ENCODE data around the gene KRI1. TPM values are rescaled to one million over a fixed set of nuclear protein-coding genes. Genes with fewer than 3 reads are reported as not detected.
A peak's percentile ranks its signal among the peaks of the same experiment; 100 is the strongest.

KRI1 gene
- total and polyA plus RNA-seq, 9 donors, result 12.3 to 28.9 (median 23.6) TPM

DNA sequence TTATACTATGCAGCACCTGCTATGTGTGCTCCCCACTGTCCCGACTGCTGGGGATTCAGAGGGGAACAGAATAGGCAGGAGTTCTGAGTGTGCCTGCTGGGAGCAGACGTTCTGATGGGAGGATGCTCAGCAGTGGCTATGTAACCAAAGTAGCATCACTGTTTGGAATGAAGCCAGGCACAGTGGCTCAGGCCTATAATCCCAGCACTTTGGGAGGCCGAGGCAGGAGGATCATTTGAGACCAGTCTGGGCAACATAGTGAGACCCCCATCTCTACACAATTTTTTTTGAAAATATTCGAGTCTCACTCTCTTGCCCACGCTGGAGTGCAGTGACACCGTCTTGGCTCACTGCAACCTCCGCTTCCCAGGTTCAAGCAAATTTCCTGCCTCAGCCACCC lies 16.1 kb downstream of the KRI1 start:
- DNase-seq, result no peak
- H3K27me3 ChIP-seq, result no peaks in the 10 kb centered on the region
- intact Hi-C loops (cut with DNase I), result no loop called here
- no peak overlapping the region for H3K27ac ChIP-seq
- no peaks in the 10 kb centered on the region for H3K36me3 ChIP-seq
- H3K4me1 ChIP-seq (ENCODE audit: insufficient read depth), result no peaks in the 10 kb centered on the region
- H3K4me3 ChIP-seq, result no peak overlapping the region
- no peaks in the 10 kb centered on the region for H3K9me3 ChIP-seq
- WGBS, 3 donors, result 84 to 86% (median 85%) methylated on average over 7 of the region's 7 CpGs
- TF ChIP-seq, protein P1, sequence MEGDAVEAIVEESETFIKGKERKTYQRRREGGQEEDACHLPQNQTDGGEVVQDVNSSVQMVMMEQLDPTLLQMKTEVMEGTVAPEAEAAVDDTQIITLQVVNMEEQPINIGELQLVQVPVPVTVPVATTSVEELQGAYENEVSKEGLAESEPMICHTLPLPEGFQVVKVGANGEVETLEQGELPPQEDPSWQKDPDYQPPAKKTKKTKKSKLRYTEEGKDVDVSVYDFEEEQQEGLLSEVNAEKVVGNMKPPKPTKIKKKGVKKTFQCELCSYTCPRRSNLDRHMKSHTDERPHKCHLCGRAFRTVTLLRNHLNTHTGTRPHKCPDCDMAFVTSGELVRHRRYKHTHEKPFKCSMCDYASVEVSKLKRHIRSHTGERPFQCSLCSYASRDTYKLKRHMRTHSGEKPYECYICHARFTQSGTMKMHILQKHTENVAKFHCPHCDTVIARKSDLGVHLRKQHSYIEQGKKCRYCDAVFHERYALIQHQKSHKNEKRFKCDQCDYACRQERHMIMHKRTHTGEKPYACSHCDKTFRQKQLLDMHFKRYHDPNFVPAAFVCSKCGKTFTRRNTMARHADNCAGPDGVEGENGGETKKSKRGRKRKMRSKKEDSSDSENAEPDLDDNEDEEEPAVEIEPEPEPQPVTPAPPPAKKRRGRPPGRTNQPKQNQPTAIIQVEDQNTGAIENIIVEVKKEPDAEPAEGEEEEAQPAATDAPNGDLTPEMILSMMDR (IDR thresholded peaks at IDR 0.05), result no peak
- TF ChIP-seq POLR2A (IDR thresholded peaks at IDR 0.05) (no peak), EP300 (IDR thresholded peaks at IDR 0.05) (no peak)

DNA sequence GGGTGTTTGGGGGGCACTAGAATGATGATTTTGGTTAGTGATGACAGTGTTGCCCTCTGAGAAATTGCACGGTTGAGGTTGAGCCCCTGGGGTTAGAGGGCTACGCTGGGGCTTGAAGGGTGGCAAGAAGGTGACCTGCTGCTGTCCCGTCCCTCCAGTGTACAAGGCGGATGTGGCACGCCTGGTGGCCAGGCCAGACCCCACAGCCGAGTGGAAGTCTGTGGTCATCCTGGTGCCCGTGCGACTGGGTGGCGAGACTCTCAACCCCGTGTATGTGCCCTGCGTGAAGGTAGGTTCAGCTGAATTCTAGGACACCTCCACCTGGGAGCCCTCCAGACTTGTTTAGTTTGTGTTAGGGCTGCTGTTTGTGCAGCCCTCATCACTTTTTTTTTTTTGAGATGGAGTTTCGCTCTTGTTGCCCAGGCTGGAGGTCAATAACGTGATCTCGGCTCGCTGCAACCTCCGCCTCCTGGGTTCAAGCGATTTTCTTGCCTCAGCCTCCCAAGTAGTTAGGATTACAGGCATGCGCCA lies 17.0 kb downstream of the KRI1 start:
- Histone ChIP-seq H3K9me3 (no peaks in the 10 kb centered on the region), H3K36me3 (no peaks in the 10 kb centered on the region), H3K27ac (no peak overlapping the region), H3K4me3 (no peak overlapping the region), H3K27me3 (no peaks in the 10 kb centered on the region), H3K4me1 (ENCODE audit: insufficient read depth) (no peaks in the 10 kb centered on the region)
- no peak for DNase-seq
- TF ChIP-seq, protein P1 (IDR thresholded peaks at IDR 0.05), result no peak
- TF ChIP-seq POLR2A (IDR thresholded peaks at IDR 0.05) (no peak), EP300 (IDR thresholded peaks at IDR 0.05) (no peak)
- intact Hi-C loops (cut with DNase I), result no loop called here
- WGBS, 3 donors, result 92 to 96% (median 92%) methylated on average over 18 of the region's 18 CpGs

DNA sequence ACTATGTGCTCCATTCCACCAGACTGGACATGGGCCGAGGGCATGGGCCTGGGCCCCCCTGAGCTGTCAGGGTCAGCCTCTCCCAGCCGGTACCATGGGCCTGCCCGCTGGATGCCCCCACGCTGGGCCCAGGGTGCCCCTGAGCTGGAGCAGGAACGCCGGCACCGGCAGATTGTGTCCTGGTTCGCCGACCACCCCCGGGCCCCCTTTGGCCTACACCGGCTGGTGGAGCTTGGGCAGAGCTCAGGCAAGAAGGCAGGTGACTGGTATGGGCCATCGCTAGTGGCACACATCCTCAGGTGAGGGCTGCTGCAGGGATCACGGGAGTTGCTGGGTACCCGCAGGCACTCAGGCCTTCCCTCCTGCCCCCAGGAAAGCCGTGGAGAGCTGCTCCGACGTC lies 19.0 kb downstream of the KRI1 start:
- no peaks in the 10 kb centered on the region for H3K9me3 ChIP-seq
- intact Hi-C loops (cut with DNase I), result no loop called here
- no peak overlapping the region for H3K4me3 ChIP-seq
- peaks cover 2% of the 10 kb centered on the region for H3K4me1 ChIP-seq (ENCODE audit: insufficient read depth)
- H3K27ac ChIP-seq, result no peak overlapping the region
- H3K27me3 ChIP-seq, result no peaks in the 10 kb centered on the region
- 82 to 88% (median 84%) methylated on average over 15 to 17 of the region's 17 CpGs for WGBS, 3 donors
- no peaks in the 10 kb centered on the region for H3K36me3 ChIP-seq
- no peak for DNase-seq
- TF ChIP-seq, protein P1 (IDR thresholded peaks at IDR 0.05), result no peak
- no peak for TF ChIP-seq POLR2A (IDR thresholded peaks at IDR 0.05)
- TF ChIP-seq EP300 (IDR thresholded peaks at IDR 0.05), result no peak

DNA sequence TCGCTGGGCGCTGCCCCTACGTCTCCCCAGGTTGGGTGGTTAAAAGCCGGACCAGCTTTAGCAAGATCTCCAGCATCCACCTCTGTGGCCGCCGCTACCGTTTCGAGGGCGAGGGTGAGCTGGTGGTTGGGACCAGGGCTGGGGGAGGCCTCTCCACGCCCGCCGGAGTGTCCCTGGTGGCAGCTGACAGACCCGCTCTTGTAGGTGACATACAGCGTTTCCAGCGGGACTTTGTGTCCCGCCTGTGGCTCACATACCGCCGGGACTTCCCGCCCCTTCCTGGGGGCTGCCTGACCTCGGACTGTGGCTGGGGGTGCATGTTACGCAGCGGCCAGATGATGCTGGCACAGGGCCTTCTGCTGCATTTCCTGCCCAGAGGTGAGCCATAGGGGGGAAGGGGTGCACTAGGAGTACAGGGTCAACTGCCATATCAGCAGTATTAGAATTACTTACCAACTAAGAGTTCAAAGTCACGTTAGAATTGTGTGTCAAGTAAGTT lies 21.0 kb downstream of the KRI1 start:
- Histone ChIP-seq H3K27me3 (no peaks in the 10 kb centered on the region), H3K4me3 (peak overlapping the region; percentile 99), H3K9me3 (no peaks in the 10 kb centered on the region), H3K36me3 (no peaks in the 10 kb centered on the region), H3K27ac (peak overlapping the region; percentile 84 to 95), H3K4me1 (ENCODE audit: insufficient read depth) (peaks cover 2% of the 10 kb centered on the region)
- 27 to 47% (median 31%) methylated on average over 23 of the region's 23 CpGs for WGBS, 3 donors
- no peak for DNase-seq
- intact Hi-C loops (cut with DNase I), result no loop called here
- TF ChIP-seq EP300 (IDR thresholded peaks at IDR 0.05) (no peak), POLR2A (IDR thresholded peaks at IDR 0.05) (no peak)
- TF ChIP-seq, protein P1 (IDR thresholded peaks at IDR 0.05), result no peak

Data from ovary (tissue), 9 donors.